SK-N-SH treated with all-trans-retinoic acid at 6 μM for 48 hours (cell line): ENCODE measurements around the gene CREB3.

Experiments used
- ATAC-seq: fragments of 200-7000 bp; cut with Tn5 transposase; 3 replicates; pipeline ENCODE4 v1.9.1; 2020; ENCODE audit warnings: mild to moderate bottlenecking, moderate library complexity
- ARNTL ChIP-seq: fragments of 450-650 bp; formaldehyde crosslinking; IDR thresholded peaks from 2 replicates; pipeline ENCODE4 v1.5.0; 2020; ENCODE audit warnings: low read depth, mild to moderate bottlenecking, moderate library complexity, borderline replicate concordance
- BACH2 ChIP-seq: fragments of 250-450 bp; sonication (Bioruptor Pico); IDR thresholded peaks from 2 replicates; pipeline ENCODE4 v1.9.0; 2021; ENCODE audit warnings: mild to moderate bottlenecking, borderline replicate concordance
- CSDC2 ChIP-seq: fragments of 250-450 bp; sonication (Bioruptor Pico); IDR thresholded peaks from 2 replicates; pipeline ENCODE4 v1.5.0; 2020; ENCODE audit warnings: mild to moderate bottlenecking, moderate library complexity
- ESRRG ChIP-seq: fragments of 250-450 bp; sonication (Bioruptor Pico); IDR thresholded peaks from 2 replicates; pipeline ENCODE4 v1.6.1; 2021; ENCODE audit warnings: mild to moderate bottlenecking
- ISL1 ChIP-seq: fragments of 250-450 bp; sonication (Bioruptor Pico); IDR thresholded peaks from 2 replicates; pipeline ENCODE4 v2.1.2; 2022; ENCODE audit warnings: mild to moderate bottlenecking, moderate library complexity
- OSR1 ChIP-seq: fragments of 250-450 bp; sonication (Bioruptor Pico); IDR thresholded peaks from 2 replicates; pipeline ENCODE4 v1.8.0; 2022; ENCODE audit warnings: moderate library complexity, mild to moderate bottlenecking, inconsistent platforms
- PPARA ChIP-seq: fragments of 250-450 bp; sonication (Bioruptor Pico); IDR thresholded peaks from 2 replicates; pipeline ENCODE4 v1.5.0; 2020; ENCODE audit warnings: mild to moderate bottlenecking, borderline replicate concordance
- RARB ChIP-seq: fragments of 250-450 bp; sonication (Bioruptor Pico); IDR thresholded peaks from 2 replicates; pipeline ENCODE4 v1.8.0; 2021; ENCODE audit warnings: mild to moderate bottlenecking, moderate library complexity
- SNAI2 ChIP-seq: fragments of 250-450 bp; sonication (Bioruptor Pico); IDR thresholded peaks from 2 replicates; pipeline ENCODE4 v1.5.0; 2020; ENCODE audit warnings: mild to moderate bottlenecking, moderate library complexity
- TOX ChIP-seq: fragments of 250-450 bp; sonication (Bioruptor Pico); IDR thresholded peaks from 2 replicates; pipeline ENCODE4 v1.8.0; 2021; ENCODE audit warnings: mild to moderate bottlenecking, moderate library complexity, borderline replicate concordance
- ZC3H10 ChIP-seq: fragments of 250-450 bp; sonication (Bioruptor Pico); IDR thresholded peaks from 2 replicates; pipeline ENCODE4 v1.5.1; 2021; ENCODE audit warnings: mild to moderate bottlenecking, moderate library complexity
- ZFP3 ChIP-seq: fragments of 250-450 bp; sonication (Bioruptor Pico); IDR thresholded peaks from 2 replicates; pipeline ENCODE4 v1.5.0; 2020; ENCODE audit warnings: mild to moderate bottlenecking, moderate library complexity
- ZNF565 ChIP-seq: fragments of 450-650 bp; formaldehyde crosslinking; conservative IDR thresholded peaks from 2 replicates; pipeline ENCODE4 v1.5.0; 2020; ENCODE audit warnings: low read depth, mild to moderate bottlenecking, moderate library complexity
- ZNF8 ChIP-seq: fragments of 450-650 bp; formaldehyde crosslinking; IDR thresholded peaks from 2 replicates; pipeline ENCODE4 v1.5.0; 2020; ENCODE audit warnings: mild to moderate bottlenecking, moderate library complexity
- TF ChIP-seq, protein P1 (sequence below): fragments of 250-450 bp; sonication (Bioruptor Pico); IDR thresholded peaks from 2 replicates; pipeline ENCODE4 v1.5.1; 2020; ENCODE audit warnings: low read depth, mild to moderate bottlenecking, moderate library complexity
- TF ChIP-seq, protein P2 (sequence below): fragments of 250-450 bp; sonication (Bioruptor Pico); IDR thresholded peaks from 2 replicates; pipeline ENCODE4 v1.8.0; 2020; ENCODE audit warnings: mild to moderate bottlenecking, moderate library complexity, borderline replicate concordance
- TF ChIP-seq, protein P3 (sequence below): fragments of 250-450 bp; sonication (Bioruptor Pico); IDR thresholded peaks from 2 replicates; pipeline ENCODE4 v1.8.0; 2021; ENCODE audit warnings: low read depth, mild to moderate bottlenecking, moderate library complexity, borderline replicate concordance

CREB3 gene

DNA sequence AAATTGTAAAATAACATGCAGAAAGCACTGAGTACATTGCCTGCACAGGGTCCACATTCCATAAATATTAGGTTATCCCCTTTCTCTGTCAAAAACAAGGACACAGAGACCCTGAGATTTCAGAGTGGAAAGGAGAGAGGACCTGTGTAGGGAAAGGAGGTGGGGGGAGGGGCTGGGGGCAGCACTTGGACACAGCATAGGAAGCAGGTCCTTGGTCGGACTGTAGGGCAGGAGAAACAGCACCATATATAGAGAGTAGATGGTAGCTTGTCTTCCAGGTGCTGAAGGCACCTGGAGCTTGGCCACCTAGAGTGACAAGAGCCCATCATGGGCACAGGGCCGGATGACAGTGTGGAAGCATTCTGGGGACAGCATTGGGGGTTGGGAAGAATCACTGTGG, 45.2 kb upstream of the CREB3 start (continued):
- TF ChIP-seq ISL1 (CRISPR knock-in tag), result no peak

DNA sequence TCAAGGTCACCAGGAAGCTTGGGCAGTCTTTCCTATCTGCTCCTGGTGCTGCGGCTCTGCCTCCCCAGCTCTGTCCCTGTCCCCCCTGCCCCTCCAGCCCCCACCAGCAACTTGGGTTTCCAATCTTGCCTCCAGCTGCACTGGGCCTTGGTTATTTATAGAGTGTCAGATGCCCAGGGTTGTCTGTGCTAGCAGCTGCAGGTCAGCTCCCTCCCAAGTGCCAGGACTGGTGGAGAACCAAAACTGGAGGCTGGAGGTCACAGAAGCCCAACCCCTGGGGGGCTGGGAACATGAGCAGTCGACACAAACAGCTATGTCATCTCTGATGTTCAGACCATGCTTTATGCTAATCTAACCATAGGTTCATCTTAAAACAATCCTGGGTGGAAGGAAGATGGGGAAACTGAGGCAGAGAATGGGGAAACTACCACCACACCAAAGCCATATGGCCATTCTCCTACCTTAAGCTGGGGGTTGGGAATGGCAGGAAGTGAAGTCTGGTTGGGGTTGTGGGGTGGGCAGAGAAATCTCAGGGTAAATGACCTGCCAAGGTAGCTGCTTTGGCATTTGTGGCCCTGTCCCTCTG, 44.4 kb upstream of the CREB3 start:
- TF ChIP-seq BACH2 (CRISPR knock-in tag) (no peak), ZNF8 (CRISPR knock-in tag) (no peak), PPARA (CRISPR knock-in tag) (no peak), ZFP3 (CRISPR knock-in tag) (no peak), ARNTL (CRISPR knock-in tag) (no peak), RARB (CRISPR knock-in tag) (no peak), ISL1 (CRISPR knock-in tag) (no peak)
- TF ChIP-seq, protein P1, sequence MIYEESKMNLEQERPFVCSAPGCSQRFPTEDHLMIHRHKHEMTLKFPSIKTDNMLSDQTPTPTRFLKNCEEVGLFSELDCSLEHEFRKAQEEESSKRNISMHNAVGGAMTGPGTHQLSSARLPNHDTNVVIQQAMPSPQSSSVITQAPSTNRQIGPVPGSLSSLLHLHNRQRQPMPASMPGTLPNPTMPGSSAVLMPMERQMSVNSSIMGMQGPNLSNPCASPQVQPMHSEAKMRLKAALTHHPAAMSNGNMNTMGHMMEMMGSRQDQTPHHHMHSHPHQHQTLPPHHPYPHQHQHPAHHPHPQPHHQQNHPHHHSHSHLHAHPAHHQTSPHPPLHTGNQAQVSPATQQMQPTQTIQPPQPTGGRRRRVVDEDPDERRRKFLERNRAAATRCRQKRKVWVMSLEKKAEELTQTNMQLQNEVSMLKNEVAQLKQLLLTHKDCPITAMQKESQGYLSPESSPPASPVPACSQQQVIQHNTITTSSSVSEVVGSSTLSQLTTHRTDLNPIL (CRISPR knock-in tag), result no peak
- no peak for ATAC-seq

DNA sequence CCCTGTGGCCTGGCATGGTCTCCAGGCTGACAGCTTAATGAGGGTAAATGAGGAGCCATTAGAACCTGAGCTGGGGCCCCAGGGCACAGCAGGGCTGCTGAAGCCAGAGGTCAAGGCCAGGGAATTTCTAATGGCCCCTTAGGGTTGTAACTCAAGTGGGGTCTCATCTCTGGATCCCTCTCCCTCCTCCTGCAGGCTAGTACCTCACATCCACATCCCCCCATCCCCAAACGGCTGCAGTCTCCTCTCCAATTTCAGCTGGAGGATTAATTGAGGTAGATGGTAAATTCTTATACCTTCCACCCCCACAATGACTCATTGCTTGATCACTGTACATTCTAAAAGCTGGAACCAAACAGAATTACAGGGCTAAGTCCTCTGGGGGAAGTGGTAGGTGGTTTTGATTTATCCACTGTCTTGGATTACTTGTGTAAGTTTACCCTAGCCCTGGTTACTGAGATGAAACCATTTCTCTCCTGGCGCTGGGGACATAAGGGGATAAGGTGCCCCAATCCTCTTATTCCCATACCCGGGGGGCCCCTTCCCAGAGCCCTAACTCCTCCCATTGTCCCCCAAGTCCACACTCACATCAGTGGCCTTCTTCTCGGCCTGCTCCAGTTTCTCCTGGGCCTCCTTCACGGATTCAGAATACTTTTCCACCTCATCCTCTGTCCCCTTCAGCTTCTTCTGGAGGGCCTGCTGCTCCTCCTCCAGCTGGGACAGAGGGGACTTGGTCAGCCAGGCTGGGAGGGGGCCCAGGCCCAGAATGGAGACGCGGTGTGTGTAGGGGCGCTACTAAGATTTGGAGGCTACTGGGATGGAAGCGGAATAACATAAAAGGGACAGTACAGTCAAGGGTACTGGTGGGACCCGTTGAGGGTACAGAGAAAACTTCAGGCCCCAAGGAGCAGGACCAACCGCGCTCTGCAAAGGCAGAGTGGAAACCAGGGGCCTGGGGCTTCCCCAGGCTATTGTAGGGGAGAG, 43.6 kb upstream of the CREB3 start:
- peak; percentile 54 for ATAC-seq

DNA sequence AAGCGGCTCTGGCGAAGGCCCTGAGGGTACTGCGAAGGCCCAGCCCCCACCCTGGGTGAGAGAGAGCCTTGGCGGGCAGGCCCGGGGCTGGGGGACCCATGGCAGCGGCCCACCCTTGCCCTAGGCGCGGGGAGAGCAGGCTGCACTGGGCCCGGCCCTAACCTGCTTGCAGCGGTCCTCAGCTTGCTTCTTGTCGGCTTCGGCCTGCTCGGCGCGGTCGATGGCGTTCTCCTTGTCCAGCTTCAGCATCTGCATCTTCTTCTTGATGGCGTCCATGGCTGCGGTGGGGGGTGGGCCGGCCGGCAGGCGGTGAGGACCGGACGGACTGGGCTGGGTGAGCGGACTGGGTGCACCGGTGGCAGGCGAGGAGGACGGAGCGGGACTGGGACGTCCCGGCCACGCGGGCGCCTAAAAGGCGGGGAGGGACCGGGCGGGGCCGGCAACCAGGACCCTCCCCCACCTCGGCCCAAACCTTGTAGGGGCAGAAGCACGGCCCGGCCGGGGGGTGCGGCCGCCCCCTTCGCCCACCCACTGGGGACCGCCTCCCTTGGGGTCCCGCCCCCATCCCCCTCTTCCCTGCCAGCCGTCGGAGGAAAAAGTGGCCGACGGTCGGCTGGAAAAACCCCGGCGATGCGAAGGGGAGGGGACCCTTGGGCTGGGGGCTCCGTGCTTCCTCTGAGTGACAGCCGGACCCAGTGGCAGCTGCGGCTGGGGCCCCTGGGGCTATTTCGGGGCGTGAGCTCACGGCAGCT, 42.7 kb upstream of the CREB3 start, which contains the start of gene TPM2:
TPM2 (minus strand) TSS at position 384 of the 752 bp plus-strand sequence; CDS start at position 276, 108 bp downstream.
- TF ChIP-seq ARNTL (CRISPR knock-in tag) (no peak), TOX (no peak), BACH2 (CRISPR knock-in tag) (no peak), ZNF565 (CRISPR knock-in tag) (no peak), CSDC2 (CRISPR knock-in tag) (no peak), ZC3H10 (CRISPR knock-in tag) (no peak)
- TF ChIP-seq, protein P1 (CRISPR knock-in tag), result no peak
- TF ChIP-seq, protein P2, sequence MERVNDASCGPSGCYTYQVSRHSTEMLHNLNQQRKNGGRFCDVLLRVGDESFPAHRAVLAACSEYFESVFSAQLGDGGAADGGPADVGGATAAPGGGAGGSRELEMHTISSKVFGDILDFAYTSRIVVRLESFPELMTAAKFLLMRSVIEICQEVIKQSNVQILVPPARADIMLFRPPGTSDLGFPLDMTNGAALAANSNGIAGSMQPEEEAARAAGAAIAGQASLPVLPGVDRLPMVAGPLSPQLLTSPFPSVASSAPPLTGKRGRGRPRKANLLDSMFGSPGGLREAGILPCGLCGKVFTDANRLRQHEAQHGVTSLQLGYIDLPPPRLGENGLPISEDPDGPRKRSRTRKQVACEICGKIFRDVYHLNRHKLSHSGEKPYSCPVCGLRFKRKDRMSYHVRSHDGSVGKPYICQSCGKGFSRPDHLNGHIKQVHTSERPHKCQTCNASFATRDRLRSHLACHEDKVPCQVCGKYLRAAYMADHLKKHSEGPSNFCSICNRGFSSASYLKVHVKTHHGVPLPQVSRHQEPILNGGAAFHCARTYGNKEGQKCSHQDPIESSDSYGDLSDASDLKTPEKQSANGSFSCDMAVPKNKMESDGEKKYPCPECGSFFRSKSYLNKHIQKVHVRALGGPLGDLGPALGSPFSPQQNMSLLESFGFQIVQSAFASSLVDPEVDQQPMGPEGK (CRISPR knock-in tag), result no peak
- TF ChIP-seq, all 23 proteins: peak for 0
- ATAC-seq, result peak; percentile 54

More for the DNA sequence above, 43.6 kb upstream of the CREB3 start:
- TF ChIP-seq CSDC2 (CRISPR knock-in tag) (no peak), ARNTL (CRISPR knock-in tag) (no peak)
- TF ChIP-seq, all 23 proteins: peak for 0

DNA sequence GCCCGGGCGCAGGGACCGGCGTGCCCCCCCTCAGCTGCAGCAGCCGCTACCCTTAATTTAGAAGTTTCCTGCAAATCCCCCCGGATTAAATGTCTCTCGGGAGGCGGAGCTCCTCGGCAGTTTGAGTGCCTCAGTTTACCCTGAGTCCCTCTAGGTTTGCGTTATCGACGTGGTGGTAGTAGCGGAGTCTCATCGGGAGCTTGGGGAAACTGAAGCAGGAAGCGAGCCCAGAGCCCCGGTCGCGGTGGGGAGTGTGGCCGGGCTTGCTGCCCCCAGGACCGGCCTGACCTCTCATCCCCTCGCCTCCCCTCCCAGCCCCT, 42.2 kb upstream of the CREB3 start:
- TF ChIP-seq OSR1 (no peak), SNAI2 (CRISPR knock-in tag) (no peak), ZC3H10 (CRISPR knock-in tag) (no peak), TOX (no peak), ZNF565 (CRISPR knock-in tag) (no peak), ESRRG (CRISPR knock-in tag) (no peak)
- TF ChIP-seq, protein P3, sequence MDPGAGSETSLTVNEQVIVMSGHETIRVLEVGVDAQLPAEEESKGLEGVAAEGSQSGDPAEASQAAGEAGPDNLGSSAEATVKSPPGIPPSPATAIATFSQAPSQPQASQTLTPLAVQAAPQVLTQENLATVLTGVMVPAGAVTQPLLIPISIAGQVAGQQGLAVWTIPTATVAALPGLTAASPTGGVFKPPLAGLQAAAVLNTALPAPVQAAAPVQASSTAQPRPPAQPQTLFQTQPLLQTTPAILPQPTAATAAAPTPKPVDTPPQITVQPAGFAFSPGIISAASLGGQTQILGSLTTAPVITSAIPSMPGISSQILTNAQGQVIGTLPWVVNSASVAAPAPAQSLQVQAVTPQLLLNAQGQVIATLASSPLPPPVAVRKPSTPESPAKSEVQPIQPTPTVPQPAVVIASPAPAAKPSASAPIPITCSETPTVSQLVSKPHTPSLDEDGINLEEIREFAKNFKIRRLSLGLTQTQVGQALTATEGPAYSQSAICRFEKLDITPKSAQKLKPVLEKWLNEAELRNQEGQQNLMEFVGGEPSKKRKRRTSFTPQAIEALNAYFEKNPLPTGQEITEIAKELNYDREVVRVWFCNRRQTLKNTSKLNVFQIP, result no peak
- no peak for ATAC-seq
